ENCODE data around the gene MBP.

Gene MBP

DNA sequence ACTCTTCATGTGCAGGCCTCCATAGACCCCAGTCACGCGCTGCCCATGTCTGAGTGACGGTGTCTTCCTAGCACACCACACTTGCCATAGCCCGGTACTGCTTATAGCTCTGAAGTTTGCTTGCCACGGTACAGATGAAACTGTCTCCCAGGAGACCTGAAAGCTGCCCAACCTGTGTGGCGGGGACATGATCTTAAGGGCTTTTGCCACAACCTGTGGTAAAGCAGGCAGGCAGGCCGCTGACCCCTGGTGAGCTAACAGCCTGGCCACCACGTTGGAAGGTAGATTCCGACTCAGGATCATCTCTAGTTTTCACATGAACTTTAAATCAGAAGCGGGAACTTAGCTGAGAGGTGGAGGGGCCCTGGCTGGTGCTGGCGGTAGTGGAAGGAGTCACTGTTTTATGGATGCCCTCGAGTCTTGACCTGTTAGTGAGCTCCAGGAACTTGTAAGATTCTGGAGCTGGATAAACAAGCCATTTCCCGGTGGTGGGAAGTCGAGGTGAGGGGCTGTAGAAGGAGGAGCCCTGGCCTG is 156.9 kb downstream of the MBP start:
- TF ChIP-seq CSDC2 (CRISPR knock-in tag; IDR thresholded peaks at IDR 0.05) (no peak), TCF4 (CRISPR knock-in tag; IDR thresholded peaks at IDR 0.05; ENCODE audit: borderline replicate concordance) (no peak), ZFP30 (CRISPR knock-in tag; IDR thresholded peaks at IDR 0.05) (no peak), ZNF565 (CRISPR knock-in tag; conservative IDR thresholded peaks at IDR 0.05; ENCODE audit: low read depth) (no peak), ARNTL (CRISPR knock-in tag; IDR thresholded peaks at IDR 0.05; ENCODE audit: borderline replicate concordance, low read depth) (no peak), ESRRG (CRISPR knock-in tag; IDR thresholded peaks at IDR 0.05) (no peak), SNAI2 (CRISPR knock-in tag; IDR thresholded peaks at IDR 0.05) (no peak)
- TF ChIP-seq, protein P1, sequence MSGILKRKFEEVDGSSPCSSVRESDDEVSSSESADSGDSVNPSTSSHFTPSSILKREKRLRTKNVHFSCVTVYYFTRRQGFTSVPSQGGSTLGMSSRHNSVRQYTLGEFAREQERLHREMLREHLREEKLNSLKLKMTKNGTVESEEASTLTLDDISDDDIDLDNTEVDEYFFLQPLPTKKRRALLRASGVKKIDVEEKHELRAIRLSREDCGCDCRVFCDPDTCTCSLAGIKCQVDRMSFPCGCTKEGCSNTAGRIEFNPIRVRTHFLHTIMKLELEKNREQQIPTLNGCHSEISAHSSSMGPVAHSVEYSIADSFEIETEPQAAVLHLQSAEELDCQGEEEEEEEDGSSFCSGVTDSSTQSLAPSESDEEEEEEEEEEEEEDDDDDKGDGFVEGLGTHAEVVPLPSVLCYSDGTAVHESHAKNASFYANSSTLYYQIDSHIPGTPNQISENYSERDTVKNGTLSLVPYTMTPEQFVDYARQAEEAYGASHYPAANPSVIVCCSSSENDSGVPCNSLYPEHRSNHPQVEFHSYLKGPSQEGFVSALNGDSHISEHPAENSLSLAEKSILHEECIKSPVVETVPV (CRISPR knock-in tag; IDR thresholded peaks at IDR 0.05) = no peak
- no peak for ATAC-seq

- no peak for ATAC-seq
- no peak for TF ChIP-seq OSR1 (CRISPR knock-in tag; IDR thresholded peaks at IDR 0.05)
- no peak for TF ChIP-seq ZNF565 (CRISPR knock-in tag; conservative IDR thresholded peaks at IDR 0.05; ENCODE audit: low read depth)
These were observed 158.2 kb downstream of the MBP start for GRCh38 chr18:76974386-76974785.

DNA sequence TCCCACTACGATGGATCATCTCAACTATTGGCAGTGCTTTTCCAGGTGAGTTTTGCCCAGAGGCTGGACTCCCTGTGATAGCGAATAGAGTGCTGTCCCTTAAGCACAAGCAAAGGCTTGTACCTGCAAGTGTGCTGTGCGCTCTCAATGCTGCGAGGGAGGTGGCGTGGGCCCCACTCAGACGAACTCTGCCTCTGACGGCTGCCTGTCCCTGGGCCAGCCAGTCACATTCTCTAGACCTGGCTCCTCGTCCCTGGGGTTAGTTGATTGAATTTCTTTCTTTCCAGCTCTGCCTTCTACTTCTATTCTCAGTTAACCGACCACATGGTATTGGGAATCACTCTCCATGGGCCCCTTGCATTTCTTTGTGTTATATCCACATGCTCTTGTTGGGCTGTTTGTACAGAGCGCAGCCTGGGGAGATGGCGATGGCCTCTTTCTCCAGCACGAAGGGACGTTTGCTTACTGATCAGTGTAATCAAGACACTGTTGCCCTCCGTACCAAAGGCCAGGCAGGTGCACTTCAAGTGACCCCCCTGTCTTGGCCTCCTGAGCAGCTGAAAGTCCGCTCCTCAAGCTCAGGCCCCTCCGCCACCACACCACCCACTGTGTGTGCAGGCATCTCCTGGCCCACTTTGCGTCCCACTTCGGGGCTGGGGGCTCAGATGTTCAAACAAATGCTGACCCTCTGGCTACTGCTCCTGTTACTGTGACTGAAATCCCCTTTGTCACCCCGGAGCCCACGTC is 158.9 kb downstream of the MBP start:
- no peak for TF ChIP-seq PATZ1 (CRISPR knock-in tag; IDR thresholded peaks at IDR 0.05; ENCODE audit: borderline replicate concordance)
- no peak for TF ChIP-seq BACH2 (CRISPR knock-in tag; IDR thresholded peaks at IDR 0.05; ENCODE audit: borderline replicate concordance)
- no peak for TF ChIP-seq ZC3H10 (CRISPR knock-in tag; IDR thresholded peaks at IDR 0.05)
- TF ChIP-seq TOX (CRISPR knock-in tag; IDR thresholded peaks at IDR 0.05; ENCODE audit: borderline replicate concordance) = no peak
- ATAC-seq = no peak

- TF ChIP-seq ISL1 (CRISPR knock-in tag; IDR thresholded peaks at IDR 0.05) = peak; percentile 88
- TF ChIP-seq SNAI2 (CRISPR knock-in tag; IDR thresholded peaks at IDR 0.05) = no peak
- no peak for TF ChIP-seq ARNTL (CRISPR knock-in tag; IDR thresholded peaks at IDR 0.05; ENCODE audit: borderline replicate concordance, low read depth)
- no peak for ATAC-seq
These were observed 159.6 kb downstream of the MBP start for GRCh38 chr18:76972846-76973519.

GRCh38 chr18:76972241-76972640 is 160.3 kb downstream of the MBP start:
- TF ChIP-seq GLIS3 (CRISPR knock-in tag; IDR thresholded peaks at IDR 0.05) (no peak), PPARA (CRISPR knock-in tag; IDR thresholded peaks at IDR 0.05; ENCODE audit: borderline replicate concordance) (no peak), TOX (CRISPR knock-in tag; IDR thresholded peaks at IDR 0.05; ENCODE audit: borderline replicate concordance) (no peak), ARNTL (CRISPR knock-in tag; IDR thresholded peaks at IDR 0.05; ENCODE audit: borderline replicate concordance, low read depth) (no peak), TCF4 (CRISPR knock-in tag; IDR thresholded peaks at IDR 0.05; ENCODE audit: borderline replicate concordance) (no peak)
- TF ChIP-seq, protein P1 (CRISPR knock-in tag; IDR thresholded peaks at IDR 0.05) = no peak
- no peak for ATAC-seq

- no peak for ATAC-seq
- TF ChIP-seq ZC3H10 (CRISPR knock-in tag; IDR thresholded peaks at IDR 0.05) (no peak), ARNTL (CRISPR knock-in tag; IDR thresholded peaks at IDR 0.05; ENCODE audit: borderline replicate concordance, low read depth) (no peak), ZNF70 (CRISPR knock-in tag; IDR thresholded peaks at IDR 0.05) (no peak), ZNF8 (CRISPR knock-in tag; IDR thresholded peaks at IDR 0.05) (no peak), CSDC2 (CRISPR knock-in tag; IDR thresholded peaks at IDR 0.05) (no peak), ZNF565 (CRISPR knock-in tag; conservative IDR thresholded peaks at IDR 0.05; ENCODE audit: low read depth) (no peak), OSR1 (CRISPR knock-in tag; IDR thresholded peaks at IDR 0.05) (no peak), TCF4 (CRISPR knock-in tag; IDR thresholded peaks at IDR 0.05; ENCODE audit: borderline replicate concordance) (no peak)
- TF ChIP-seq, protein P1 (CRISPR knock-in tag; IDR thresholded peaks at IDR 0.05) = no peak
- TF ChIP-seq, protein P2, sequence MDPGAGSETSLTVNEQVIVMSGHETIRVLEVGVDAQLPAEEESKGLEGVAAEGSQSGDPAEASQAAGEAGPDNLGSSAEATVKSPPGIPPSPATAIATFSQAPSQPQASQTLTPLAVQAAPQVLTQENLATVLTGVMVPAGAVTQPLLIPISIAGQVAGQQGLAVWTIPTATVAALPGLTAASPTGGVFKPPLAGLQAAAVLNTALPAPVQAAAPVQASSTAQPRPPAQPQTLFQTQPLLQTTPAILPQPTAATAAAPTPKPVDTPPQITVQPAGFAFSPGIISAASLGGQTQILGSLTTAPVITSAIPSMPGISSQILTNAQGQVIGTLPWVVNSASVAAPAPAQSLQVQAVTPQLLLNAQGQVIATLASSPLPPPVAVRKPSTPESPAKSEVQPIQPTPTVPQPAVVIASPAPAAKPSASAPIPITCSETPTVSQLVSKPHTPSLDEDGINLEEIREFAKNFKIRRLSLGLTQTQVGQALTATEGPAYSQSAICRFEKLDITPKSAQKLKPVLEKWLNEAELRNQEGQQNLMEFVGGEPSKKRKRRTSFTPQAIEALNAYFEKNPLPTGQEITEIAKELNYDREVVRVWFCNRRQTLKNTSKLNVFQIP (CRISPR knock-in tag; IDR thresholded peaks at IDR 0.05; ENCODE audit: borderline replicate concordance, low read depth) = no peak
These were observed 161.6 kb downstream of the MBP start for GRCh38 chr18:76970770-76971559.

All from SK-N-SH treated with all-trans-retinoic acid at 6 μM for 48 hours (cell line).